Measurements from ENCODE around the gene PTPRN2.
"Not testable (repeated sequence)": the region's sequence is repeated elsewhere in the genome, so short reads cannot be mapped to it uniquely, and the experiment has no call there.

PTPRN2 gene

DNA sequence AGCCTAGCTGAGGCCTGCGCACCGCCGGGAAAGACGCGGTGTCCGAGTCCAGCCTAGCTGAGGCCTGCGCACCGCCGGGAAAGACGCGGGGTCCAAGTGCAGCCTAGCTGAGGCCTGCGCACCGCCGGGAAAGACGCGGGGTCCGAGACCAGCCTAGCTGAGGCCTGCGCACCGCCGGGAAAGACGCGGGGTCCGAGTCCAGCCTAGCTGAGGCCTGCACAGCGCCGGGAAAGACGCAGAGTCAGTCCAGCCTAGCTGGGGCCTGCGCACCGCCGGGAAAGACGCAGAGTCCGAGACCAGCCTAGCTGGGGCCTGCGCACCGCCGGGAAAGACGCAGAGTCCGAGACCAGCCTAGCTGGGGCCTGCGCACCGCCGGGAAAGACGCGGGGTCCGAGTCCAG is 161.9 kb downstream of the PTPRN2 start:
- in situ Hi-C loops (cut with MboI; ENCODE audit: low sequenced_read_pairs), result not testable (repeated sequence)

DNA sequence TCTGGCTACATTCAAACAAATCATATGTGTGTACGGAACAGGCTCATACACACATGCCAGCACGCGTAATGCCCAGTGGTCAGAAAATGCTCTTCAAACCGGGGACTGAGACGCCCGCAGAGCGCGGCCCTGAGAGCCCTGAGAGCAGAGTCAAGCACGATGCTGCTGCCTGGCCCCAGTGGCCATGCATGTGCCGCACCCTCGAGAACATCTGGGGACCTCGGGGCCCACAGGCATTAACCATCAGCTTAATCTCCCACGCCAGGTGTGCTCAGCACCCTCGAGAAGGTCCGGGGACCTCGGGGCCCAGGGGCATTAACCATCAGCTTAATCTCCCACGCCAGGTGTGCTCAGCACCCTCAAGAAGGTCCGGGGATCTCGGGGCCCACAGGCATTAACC is 163.1 kb downstream of the PTPRN2 start:
- in situ Hi-C loops (cut with MboI; ENCODE audit: low sequenced_read_pairs), result no loop called here

DNA sequence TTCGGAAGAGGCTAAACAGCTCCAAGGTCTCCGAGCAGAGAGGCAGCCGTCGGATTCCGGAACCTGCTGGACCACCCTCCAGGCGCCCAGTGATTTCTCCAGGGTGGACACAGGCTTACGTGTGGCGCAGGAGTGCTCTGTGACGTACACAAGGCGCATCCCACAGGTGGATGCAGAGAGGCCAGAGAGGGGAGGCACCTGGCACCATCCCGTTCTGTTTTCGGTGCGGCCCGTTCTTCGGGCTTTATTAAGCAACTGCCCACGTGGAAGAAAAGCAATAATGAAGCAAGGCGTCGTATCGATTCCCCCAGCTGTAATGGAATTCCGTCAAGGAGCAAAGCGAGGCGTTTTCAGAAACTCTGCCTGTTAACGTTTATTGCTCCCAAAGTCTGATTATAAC is 163.6 kb downstream of the PTPRN2 start:
- in situ Hi-C loops (cut with MboI; ENCODE audit: low sequenced_read_pairs), result no loop called here

DNA sequence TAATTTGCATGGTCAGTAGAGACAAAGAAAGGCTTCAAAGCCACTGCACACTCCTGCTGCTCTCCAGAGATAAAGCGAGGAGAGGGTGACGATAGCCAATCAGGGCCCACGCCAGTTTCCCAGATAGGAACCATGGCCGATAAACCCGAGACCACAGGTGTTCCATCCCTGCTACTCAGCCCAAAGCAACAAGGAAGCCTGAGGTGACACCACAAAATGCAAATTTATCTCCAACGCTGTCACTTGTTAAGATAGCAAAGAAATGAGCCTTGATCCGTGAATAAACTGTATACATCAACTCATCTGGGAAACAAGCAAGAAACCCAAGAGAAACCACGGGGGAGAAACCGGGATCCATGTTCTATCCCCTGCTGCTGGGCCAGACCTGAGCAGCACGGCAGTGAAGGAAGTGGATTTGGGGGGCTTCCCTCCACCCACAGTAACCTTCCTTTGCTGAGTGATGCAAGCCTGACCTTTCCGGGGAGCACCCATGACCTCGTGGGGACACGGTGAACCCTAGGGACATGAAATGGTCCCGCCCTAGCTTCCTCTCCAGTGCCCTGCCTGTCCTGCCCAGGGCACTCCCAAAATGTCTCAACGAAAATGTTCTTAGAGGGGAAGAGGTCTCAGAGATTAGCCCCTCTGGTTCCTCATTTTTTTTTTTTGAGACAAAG is 164.6 kb downstream of the PTPRN2 start:
- in situ Hi-C loops (cut with MboI; ENCODE audit: low sequenced_read_pairs), result no loop called here

DNA sequence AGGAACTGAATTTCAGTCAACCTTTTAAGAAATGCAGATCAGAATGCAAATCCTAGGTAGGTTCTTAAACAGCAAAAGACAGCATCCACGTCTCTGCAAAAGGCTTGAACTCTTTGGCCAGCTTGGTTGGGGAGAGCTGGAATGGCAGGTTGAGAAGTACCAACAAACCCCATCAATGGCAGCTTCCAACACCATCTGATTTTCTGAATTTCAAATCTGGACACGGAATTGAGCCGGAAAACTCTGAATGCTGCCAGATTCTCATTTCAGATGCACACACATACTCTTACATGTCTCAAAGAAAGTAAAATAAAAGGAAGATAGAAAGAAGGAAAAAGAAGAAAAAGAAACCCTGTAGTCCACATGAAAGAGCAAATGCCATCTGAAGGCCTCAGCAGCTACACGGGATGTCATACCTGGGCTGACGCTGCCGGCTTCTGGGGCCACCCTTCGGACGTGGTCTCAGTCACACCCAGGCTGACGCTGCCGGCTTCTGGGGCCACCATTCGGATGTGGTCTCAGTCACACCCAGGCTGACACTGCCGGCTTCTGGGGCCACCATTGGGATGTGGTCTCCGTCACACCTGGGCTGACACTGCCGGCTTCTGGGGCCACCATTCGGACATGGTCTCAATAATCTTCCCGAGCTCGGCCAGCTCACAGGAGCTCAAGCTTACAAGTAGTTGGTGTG is 165.3 kb downstream of the PTPRN2 start:
- in situ Hi-C loops (cut with MboI; ENCODE audit: low sequenced_read_pairs), result no loop called here

DNA sequence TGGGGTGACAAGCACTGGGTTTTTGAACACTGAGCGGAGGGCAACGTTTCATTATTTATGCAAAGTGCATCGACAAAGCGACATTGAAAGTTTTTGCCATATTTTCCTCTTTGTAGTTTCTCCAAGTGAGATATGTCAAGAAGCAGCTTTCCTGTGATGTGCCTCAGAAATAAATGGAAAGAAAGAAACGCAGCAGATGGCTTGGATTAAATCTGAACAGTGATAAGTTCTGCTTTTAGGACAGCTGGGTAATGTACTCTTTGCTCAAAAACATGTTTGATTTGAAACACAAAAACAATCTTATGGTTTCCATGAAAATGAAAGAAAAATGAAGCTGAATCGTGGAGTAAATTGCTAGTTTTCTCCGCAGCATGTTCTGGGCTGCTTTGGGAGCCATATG is 166.3 kb downstream of the PTPRN2 start:
- in situ Hi-C loops (cut with MboI; ENCODE audit: low sequenced_read_pairs), result no loop called here

DNA sequence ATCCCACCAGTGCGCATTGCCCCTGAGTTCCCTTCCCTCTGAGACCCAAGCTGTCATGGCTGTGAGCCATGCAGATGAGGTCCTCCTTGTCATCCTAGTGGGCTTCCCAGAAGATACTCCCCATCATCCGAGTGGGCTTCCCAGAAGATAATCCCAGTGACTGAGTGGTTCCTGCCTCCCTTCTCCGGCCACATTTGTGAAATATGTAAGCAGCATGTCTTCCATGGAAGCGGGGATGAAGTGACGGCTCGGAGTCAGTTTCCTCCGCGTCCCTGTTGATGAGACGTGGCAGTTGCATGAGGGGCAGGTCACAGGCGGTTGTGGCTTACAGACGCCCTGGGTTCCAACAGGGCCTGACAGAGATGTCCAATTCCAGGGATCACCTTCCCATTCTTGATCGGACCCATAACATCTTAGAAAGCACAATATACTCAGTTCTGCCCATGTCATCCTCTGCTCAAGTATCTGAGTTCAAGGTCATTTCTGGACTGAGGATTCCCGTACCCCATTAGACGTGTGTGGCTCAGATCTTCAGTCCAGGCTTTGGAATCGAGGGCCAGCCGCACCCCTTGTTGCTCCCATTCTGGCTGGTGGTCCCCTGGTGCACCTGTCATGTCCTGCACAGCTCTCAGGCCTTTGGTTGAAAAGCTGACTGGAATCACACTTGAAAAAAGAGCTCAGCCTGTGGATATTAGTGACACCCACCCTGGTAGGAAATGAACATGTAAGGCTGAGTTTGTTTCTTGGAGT is 166.9 kb downstream of the PTPRN2 start:
- in situ Hi-C loops (cut with MboI; ENCODE audit: low sequenced_read_pairs), result no loop called here

DNA sequence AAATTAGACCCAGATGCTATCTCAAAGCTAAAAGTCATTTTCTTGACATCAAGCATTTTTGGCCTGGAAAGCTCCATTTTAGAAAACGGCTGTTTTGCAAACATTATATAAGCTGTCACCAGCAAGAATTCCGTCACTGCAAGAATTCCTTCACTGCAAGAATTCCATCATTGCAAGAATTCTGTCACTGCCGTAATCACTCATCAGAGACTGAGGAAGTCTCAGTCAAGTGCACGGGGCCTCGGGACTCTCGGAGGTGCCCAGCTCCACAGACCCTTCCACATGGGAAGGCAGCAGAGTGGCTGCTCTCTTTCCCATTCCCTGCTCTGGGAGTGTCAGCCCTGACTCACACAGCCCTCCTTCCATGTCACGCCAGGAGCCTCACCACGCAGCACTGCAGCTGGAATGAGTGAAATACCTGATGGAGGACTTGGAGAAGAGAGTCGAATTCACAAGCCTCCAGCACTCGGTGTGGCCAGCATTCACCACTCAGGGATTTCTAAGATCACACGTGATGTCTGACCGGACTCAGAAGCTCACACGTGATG is 168.3 kb downstream of the PTPRN2 start:
- in situ Hi-C loops (cut with MboI; ENCODE audit: low sequenced_read_pairs), result no loop called here

DNA sequence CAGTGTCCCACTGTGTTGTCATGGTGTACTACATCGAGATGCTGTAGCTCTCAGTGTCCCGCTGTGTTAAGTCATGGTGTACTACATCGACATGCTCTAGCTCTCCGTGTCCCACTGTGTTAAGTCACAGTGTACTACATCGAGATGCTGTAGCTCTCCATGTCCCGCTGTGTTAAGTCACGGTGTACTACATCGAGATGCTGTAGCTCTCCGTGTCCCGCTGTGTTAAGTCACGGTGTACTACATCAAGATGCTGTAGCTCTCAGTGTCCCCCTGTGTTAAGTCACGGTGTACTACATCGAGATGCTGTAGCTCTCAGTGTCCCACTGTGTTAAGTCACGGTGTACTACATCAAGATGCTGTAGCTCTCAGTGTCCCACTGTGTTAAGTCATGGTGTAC is 169.2 kb downstream of the PTPRN2 start:
- in situ Hi-C loops (cut with MboI; ENCODE audit: low sequenced_read_pairs), result not testable (repeated sequence)

DNA sequence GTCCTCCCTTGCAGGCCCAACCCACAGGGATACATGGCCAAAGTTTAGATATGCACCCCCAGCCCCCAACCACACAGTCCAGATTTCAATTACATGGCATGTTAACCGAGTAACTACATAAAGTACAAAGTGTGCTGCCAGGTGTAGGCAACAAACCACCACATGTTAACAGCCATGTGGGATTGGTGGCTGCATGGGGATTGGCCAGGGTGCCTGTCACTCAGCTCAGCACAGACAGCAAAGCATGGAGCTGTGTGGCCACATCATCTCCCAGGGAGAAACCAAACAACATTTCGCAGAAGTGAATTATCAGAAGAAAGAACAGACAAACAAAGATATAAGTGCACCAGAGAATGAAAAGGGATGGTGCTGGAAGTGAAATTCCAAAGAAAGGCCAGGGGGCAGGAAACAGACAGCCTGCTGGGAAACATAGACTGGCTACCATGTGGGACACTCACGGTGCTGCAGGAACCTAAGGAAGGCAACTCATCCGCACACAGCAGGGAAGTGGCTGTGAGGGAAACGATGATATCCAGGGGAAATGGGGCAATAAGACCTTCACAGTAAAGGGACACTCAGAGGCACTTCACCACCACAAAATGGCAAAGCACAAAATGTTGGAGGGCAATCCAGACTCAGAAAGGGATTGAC is 171.2 kb downstream of the PTPRN2 start:
- in situ Hi-C loops (cut with MboI; ENCODE audit: low sequenced_read_pairs), result no loop called here

DNA sequence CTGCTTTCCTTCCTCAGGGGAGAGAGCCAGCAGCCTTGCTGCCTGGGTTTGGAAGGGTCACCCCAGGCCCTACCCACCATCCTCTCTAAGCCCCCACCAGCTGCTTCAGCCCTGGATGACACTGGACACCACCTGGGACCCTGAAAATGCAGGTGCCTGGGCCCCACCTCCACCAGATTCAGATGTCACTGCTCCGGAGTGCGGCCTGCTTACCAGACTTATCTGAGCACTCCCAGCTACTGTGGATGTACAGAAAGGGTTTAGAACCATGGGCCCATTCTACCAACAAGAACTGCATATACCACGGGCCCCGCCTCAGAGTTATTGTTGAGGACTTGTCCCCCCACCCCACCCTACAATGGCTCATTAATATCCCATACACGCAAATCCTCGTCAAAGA is 172.3 kb downstream of the PTPRN2 start:
- in situ Hi-C loops (cut with MboI; ENCODE audit: low sequenced_read_pairs), result no loop called here

DNA sequence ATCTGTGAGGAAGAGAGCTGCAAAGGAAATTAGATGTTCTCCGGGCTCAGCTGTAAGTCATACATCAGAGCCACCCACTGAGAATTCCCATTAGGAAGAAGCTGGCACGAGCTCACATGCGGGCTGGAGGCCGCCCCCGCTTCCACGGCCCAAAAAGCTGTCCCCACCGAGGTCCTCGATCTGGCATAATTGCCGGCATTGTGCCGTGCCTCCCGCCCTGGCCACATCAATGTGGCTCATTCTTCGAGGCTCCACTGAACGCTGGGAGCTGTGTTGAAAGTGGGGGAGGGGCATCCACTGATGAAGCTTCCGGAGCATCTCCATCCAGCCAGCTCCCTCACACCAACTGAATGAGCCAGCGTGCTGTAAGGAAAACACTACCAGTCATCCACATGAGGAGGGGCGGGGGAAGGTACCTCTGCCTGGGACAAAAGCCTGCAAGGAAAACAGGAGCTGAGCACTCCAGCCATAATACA is 173.1 kb downstream of the PTPRN2 start:
- in situ Hi-C loops (cut with MboI; ENCODE audit: low sequenced_read_pairs), result no loop called here

DNA sequence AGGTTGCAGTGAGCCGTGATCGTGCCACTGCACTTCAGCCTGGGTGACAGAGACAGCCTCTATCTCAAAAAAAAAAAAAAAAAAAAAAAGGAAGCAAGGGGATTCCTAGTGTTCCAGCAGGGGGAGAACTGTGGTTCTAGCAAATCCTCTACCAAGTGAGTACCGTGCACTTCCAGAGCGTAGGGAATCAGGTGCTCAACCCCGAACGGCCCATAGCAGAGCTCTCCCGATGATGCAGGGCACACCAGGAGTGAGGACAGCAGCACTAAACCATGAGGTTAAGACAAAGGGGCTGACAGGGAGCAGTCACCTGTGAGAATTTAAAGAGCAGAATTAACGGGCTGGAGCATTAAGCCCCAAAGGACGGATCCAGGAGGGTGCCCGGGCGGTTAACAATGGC is 173.6 kb downstream of the PTPRN2 start:
- in situ Hi-C loops (cut with MboI; ENCODE audit: low sequenced_read_pairs), result no loop called here

DNA sequence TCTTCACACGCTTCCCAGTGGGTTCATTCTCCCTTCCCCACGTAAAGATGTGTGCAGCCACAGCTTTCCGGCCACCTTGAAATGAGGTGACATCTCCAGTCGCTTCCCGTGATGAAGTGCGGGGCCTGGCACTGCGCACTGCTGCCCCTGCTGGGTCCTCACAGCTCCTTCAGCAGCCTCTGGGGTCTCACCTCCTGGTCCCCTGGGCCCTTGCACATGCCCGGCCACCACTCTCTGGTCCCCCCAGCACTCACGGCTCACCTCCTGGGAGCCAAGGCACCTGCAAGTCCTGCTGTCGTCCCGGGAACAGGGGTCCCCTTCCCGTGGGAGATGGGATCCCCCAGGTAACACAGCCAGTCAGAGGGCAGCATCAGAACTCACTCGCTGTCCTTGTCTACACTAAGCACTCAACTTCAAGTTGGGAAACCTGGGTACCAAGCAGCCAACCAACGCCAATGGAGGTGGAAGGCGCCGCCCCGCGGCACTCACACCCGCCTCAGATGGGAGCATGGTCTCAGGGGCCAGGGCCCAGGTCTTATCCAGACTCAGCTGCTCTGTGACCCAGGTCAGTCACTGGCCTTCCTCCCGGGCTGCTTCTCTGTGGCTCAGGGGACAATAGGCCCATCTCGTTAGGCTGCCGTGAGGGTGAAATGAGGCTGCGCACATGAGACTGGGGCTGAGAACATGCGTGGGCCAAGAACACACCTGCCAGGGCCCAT is 176.2 kb downstream of the PTPRN2 start:
- in situ Hi-C loops (cut with MboI; ENCODE audit: low sequenced_read_pairs), result no loop called here

DNA sequence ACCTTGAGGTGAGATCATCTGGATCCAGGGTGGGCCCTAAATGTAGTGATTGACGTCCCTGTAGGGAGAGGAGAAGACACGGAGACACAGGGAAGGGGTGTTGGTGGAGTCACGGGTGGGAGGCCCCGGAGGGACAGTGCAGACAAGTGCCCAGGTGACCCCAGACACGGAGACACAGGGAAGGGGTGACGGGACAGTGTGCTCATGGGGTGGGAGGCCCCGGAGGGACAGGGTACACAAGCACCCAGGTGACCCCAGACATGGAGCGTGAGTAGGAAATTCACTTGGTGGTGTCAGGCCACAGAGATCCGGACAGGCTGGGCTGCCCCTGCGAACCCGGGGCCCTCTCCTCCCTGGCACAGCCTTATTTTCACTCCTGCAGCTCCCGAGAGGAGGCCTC is 176.9 kb downstream of the PTPRN2 start:
- in situ Hi-C loops (cut with MboI; ENCODE audit: low sequenced_read_pairs), result no loop called here

DNA sequence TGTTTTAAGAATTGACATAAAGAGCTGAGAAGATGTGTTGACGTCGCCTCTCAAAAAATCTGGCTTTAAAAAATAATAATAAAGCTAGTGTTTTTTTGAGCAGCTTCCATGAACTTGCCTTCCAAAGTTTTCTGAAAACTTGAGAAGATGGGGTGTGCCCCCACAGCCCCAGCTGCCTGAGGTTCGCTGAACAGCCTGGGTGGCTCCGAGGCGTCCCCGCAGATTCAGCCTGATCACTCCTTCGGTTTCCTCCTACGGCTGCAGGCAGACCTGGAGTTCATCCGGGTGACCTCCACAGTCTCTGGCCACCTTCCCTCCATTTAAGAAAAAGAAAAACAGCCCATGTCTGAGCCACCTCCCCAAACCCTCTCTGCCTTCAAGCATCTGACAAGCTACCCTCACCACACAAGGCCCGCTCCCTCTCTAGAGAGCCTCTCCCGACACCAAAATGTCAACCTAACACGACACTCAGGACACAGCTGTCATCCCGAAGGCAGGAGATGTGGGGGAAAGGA is 177.8 kb downstream of the PTPRN2 start:
- in situ Hi-C loops (cut with MboI; ENCODE audit: low sequenced_read_pairs), result no loop called here

DNA sequence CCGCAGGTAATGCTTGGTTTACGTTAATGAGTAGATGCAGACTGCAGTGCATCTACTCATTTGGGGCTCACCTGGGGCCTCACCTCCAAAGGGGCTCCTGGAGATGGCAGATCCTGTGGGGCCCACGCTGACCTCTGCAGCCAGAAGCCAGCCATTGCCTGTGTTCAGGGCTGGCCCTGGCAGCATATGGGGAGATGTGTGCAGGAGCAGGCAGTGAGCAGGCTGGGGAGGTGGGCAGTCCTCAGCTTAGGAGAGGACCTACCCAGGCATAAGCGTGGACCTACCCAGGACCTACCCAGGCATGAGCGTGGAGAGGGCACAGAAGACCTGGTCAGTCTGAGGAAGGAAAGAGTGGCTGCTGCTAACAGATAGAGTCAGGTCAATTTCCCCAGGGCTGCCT is 178.5 kb downstream of the PTPRN2 start:
- in situ Hi-C loops (cut with MboI; ENCODE audit: low sequenced_read_pairs), result no loop called here

DNA sequence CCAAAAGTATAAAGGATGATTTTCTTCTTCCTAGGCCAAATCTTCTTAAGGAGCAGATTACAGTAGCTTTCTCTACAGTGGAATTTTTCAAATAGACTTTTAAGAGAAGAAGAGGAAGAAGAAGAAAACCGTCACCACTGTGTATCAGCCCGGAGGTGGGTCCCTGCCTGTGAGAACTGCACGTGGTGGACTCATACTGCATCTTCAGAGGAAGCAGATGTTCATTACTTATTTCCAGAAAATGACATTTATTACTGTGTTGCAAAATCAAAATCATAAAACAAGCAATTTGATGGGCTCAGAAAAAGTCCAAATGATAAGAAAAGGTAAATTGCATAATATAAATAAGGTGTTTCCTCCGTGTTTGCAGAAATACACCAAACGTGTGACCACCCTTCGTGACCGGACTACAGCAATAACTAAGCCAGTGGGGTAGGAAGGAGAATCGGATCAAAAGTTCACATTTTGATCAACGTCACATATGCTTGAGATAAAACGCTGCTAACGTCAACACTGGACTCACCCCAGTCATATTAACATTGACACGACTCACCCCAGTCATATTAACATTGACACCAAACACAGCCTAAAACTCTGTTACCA is 179.2 kb downstream of the PTPRN2 start:
- in situ Hi-C loops (cut with MboI; ENCODE audit: low sequenced_read_pairs), result no loop called here

DNA sequence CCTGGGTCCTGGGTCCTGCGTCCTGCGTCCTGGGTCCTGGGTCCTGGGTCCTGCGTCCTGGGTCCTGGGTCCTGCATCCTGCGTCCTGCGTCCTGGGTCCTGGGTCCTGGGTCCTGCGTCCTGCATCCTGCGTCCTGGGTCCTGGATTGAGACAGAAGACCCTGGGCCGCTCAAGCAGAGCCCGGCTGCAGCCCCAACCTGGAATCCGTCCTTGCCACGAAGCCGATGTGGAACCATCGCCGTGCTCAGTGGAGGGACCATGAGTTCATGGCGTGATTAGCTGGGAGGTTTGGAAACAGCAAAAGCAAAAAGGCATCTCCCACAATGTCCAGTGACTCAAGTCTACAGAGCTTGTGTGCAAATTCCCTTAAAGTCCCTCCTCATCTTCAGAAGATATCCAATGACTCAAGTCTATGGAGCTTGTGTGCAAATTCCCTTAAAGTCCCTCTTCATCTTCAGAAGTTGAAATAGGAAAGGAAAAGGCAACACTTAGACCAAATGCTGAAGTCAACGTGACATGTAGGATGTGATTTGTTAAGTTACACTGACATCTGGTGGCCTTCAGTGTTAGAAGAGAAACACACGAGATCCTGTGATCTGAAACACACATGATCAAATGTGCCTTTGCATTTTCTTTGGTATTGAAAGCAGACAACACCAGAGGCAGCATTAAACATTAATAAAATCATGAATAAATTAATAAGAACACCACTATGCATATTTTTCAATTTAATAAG is 179.9 kb downstream of the PTPRN2 start:
- in situ Hi-C loops (cut with MboI; ENCODE audit: low sequenced_read_pairs), result no loop called here

Measured in hTERT RPE-1 (cell line).